HL-60 (cell line): ENCODE measurements around the gene ATP11A.
"Not testable (repeated sequence)": the region's sequence is repeated elsewhere in the genome, so short reads cannot be mapped to it uniquely, and the experiment has no call there.

Experiments
- DNase-seq, 2 experiments: peaks; one replicate each; pipeline ENCODE4 v3.0.0-alpha.2; 2010 to 2020; ENCODE audit warnings: low read depth in 1 of 2, low spot score in 1 of 2
- H3K27ac ChIP-seq: fragments of 250-450 bp; sonication (Bioruptor Pico); replicated peaks from 2 replicates; pipeline ENCODE4 v1.5.1; 2020; ENCODE audit warnings: mild to moderate bottlenecking, moderate library complexity
- H3K27me3 ChIP-seq: fragments of 250-450 bp; sonication (Bioruptor Pico); 2 replicates; pipeline ENCODE4 v1.5.1; 2021; ENCODE audit warnings: mild to moderate bottlenecking, moderate library complexity; ENCODE audit not compliant: insufficient read depth, poor library complexity, severe bottlenecking
- H3K4me3 ChIP-seq: replicated peaks from 2 replicates; pipeline ENCODE4 v1.5.1; 2011; ENCODE audit warnings: mild to moderate bottlenecking, control low read depth, low read length; ENCODE audit not compliant: insufficient read depth
- CTCF ChIP-seq: IDR thresholded peaks from one replicate; pipeline ENCODE4 v1.5.1; 2011; ENCODE audit warnings: low read length, control low read depth, inconsistent platforms; ENCODE audit not compliant: insufficient read depth
- GABPA ChIP-seq: IDR thresholded peaks from 2 replicates; pipeline ENCODE4 v1.6.1; 2012; ENCODE audit warnings: low read depth
- POLR2AphosphoS5 ChIP-seq: IDR thresholded peaks from 2 replicates; pipeline ENCODE4 v1.6.1; 2012; ENCODE audit warnings: low read depth
- REST ChIP-seq: IDR thresholded peaks from 2 replicates; pipeline ENCODE4 v1.6.1; 2012; ENCODE audit warnings: low read depth; ENCODE audit not compliant: insufficient replicate concordance
- SPI1 ChIP-seq: IDR thresholded peaks from 2 replicates; pipeline ENCODE4 v1.6.1; 2012; ENCODE audit warnings: low read depth, mild to moderate bottlenecking, borderline replicate concordance

The ATP11A gene

DNA sequence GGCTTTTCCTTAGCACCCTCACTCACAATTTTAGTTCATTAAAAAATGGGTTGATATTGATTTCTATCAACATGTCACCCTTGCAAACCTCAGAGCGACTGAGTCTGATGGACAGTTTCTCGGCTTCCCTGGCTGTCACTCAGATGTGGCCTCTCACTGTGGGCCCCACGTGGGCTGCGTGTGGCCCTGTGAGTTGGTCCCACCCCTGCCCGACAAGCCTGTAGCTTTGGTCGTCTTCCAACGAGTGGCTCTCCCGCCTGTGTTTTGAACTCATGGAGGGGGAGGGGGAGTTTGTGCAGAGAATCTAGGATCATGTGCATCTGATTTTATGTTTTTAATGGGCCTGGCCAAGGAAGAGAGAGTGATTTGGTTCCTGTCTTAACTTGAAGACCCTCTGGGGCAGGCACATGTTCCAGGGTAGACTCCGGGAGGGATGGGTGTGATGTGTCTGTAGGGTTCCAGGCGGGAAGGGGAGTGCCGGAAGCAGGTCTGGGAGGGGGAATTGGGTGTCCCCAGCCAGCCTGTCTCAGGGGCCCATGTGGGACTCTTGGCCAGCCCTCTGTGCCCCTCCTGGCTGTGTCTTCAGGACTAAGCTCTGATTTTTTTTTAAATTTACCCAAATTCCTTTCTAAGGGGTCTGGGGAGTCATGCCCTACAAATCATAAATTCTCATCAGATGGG is 18.9 kb downstream of the ATP11A start:
- Histone ChIP-seq H3K4me3 (no peak overlapping the region), H3K27me3 (no peaks in the 10 kb centered on the region), H3K27ac (no peak overlapping the region)
- TF ChIP-seq REST = no peak
- no peak for TF ChIP-seq SPI1
- TF ChIP-seq GABPA = no peak
- TF ChIP-seq POLR2AphosphoS5 = no peak
- no peak for TF ChIP-seq CTCF
- DNase-seq = no peak

- not testable (repeated sequence) for H3K27ac ChIP-seq, DNase-seq, H3K27me3 ChIP-seq, H3K4me3 ChIP-seq
Measured at GRCh38 chr13:112709316-112709715, 19.5 kb downstream of the ATP11A start.

- DNase-seq = no peak
- Histone ChIP-seq H3K27ac (no peak overlapping the region), H3K4me3 (no peak overlapping the region), H3K27me3 (no peaks in the 10 kb centered on the region)
- TF ChIP-seq SPI1 (no peak), GABPA (no peak), REST (no peak), CTCF (no peak), POLR2AphosphoS5 (no peak)
Measured at GRCh38 chr13:112709825-112710783, 20.3 kb downstream of the ATP11A start.

DNA sequence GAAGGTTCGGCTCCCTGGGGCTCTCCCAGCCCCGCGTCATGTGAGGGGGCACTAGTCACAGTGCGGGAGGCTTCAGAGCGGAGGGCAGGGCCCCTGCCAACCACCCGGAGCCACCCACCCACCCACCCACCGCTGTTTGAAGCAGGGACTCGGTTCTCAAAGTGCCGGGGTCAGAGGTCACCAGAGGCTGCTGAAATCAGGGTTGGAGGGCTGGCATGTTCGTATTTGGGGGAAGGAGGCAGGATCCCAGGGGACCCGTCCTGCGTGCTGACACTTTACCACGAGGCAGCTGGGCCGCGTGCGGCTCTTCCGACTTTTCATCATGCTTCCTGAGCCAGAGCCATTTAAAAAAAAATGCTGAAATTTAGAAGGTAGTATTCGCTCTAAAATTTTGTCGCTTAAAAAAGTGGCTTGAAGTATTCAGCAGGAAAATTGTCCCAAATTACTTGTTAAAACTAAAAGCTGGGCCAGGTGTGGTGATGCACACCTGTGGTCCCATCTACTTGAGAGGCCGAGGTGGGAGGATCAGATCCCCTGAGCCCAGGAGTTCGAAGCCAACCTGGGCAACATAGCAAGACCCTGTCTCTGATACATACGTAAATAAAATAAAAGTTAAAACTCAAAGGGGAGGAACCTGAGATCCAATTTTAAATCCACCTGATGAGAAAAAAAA is 21.2 kb downstream of the ATP11A start:
- no peak overlapping the region for H3K27ac ChIP-seq

More for the DNA sequence above, 21.2 kb downstream of the ATP11A start:
- no peak for TF ChIP-seq REST
- Histone ChIP-seq H3K27me3 (no peaks in the 10 kb centered on the region), H3K4me3 (no peak overlapping the region)
- DNase-seq = no peak
